Spinal cord (tissue), 10 donors: ENCODE data around the gene SORCS2. TPM values are rescaled to one million over a fixed set of nuclear protein-coding genes. Genes with fewer than 3 reads are reported as not detected.

Experiments
- DNase-seq, 6 donors: peaks; one replicate each; pipeline versions ENCODE4 v3.0.0 to v3.0.0-alpha.2; 2013 to 2015; ENCODE audit warnings: low spot score in 6 of 6, low read depth in 4 of 6
- H3K27ac ChIP-seq: one replicate; pipeline ENCODE4 v1.5.1; 2013; ENCODE audit warnings: low read depth, low read length, control low read depth
- H3K27me3 ChIP-seq: one replicate; pipeline ENCODE4 v1.6.1; 2013; ENCODE audit warnings: low read length; ENCODE audit not compliant: control insufficient read depth, insufficient read depth
- H3K36me3 ChIP-seq: one replicate; pipeline ENCODE4 v1.6.1; 2013; ENCODE audit warnings: low read length; ENCODE audit not compliant: control insufficient read depth, insufficient read depth
- H3K4me1 ChIP-seq: one replicate; pipeline ENCODE4 v1.6.1; 2013; ENCODE audit warnings: low read length; ENCODE audit not compliant: control insufficient read depth, insufficient read depth
- H3K4me3 ChIP-seq: one replicate; pipeline ENCODE4 v1.5.1; 2013; ENCODE audit warnings: low read depth, low read length, control low read depth
- H3K9me3 ChIP-seq: one replicate; pipeline ENCODE4 v1.6.1; 2013; ENCODE audit warnings: low read length; ENCODE audit not compliant: control insufficient read depth, insufficient read depth
- WGBS: methylation state at CpG from one replicate; pipeline ENCODE4 v1.1.5; 2013; ENCODE audit warnings: missing lambda C conversion rate; ENCODE audit not compliant: insufficient coverage; 5-methylcytosine and 5-hydroxymethylcytosine counted together
- polyA plus RNA-seq, 2 donors: library from polyadenylated mRNA; unstranded; fragments of 120-200 nt; gene quantifications; one replicate each; pipeline ENCODE4 v1.2.1, GENCODE V29; 2013; ENCODE audit not compliant: insufficient read length in 2 of 2
- total RNA-seq, 2 donors: library from RNA; depleted of rRNA in 1 of 2; stranded (reverse); fragments of 120-200 nt in 1 of 2; fragments of >200 nt in 1 of 2; gene quantifications; one replicate each; pipeline versions ENCODE4 v1.2.3 to v1.2.4, GENCODE V29; 2013 to 2014
- donor health status: healthy.

Gene SORCS2
- total and polyA plus RNA-seq, 4 donors: 7.3 to 24.8 (median 16.5) TPM

- Histone ChIP-seq H3K4me1 (peaks cover 27% of the 10 kb centered on the region), H3K36me3 (no peaks in the 10 kb centered on the region), H3K9me3 (no peaks in the 10 kb centered on the region), H3K27ac (no peak overlapping the region), H3K4me3 (no peak overlapping the region), H3K27me3 (no peaks in the 10 kb centered on the region)
- 85% methylated on average over 16 of the region's 24 CpGs for WGBS
- no peak for DNase-seq
Measured at GRCh38 chr4:7421356-7422150, 229.2 kb downstream of the SORCS2 start.

- Histone ChIP-seq H3K27ac (no peak overlapping the region), H3K36me3 (no peaks in the 10 kb centered on the region), H3K27me3 (no peaks in the 10 kb centered on the region), H3K4me1 (peaks cover 35% of the 10 kb centered on the region), H3K4me3 (no peak overlapping the region), H3K9me3 (no peaks in the 10 kb centered on the region)
- WGBS: 88% methylated on average over 18 of the region's 19 CpGs
- DNase-seq: no peak
Measured at GRCh38 chr4:7422151-7422897, 230.0 kb downstream of the SORCS2 start.

- Histone ChIP-seq H3K4me3 (no peak overlapping the region), H3K4me1 (peaks cover 39% of the 10 kb centered on the region), H3K9me3 (no peaks in the 10 kb centered on the region), H3K36me3 (no peaks in the 10 kb centered on the region), H3K27ac (no peak overlapping the region), H3K27me3 (no peaks in the 10 kb centered on the region)
- DNase-seq: no peak
- 95% methylated on average over 5 of the region's 9 CpGs for WGBS
Measured at GRCh38 chr4:7422898-7423180, 230.5 kb downstream of the SORCS2 start.

GRCh38 chr4:7423391-7423790, 231.1 kb downstream of the SORCS2 start:
- no peak for DNase-seq
- H3K4me1 ChIP-seq: peaks cover 41% of the 10 kb centered on the region
- H3K4me3 ChIP-seq: no peak overlapping the region
- H3K36me3 ChIP-seq: no peaks in the 10 kb centered on the region
- no peak overlapping the region for H3K27ac ChIP-seq
- no peaks in the 10 kb centered on the region for H3K9me3 ChIP-seq
- 64% methylated on average over 5 of the region's 5 CpGs for WGBS
- no peaks in the 10 kb centered on the region for H3K27me3 ChIP-seq

GRCh38 chr4:7423801-7424552, 231.6 kb downstream of the SORCS2 start:
- H3K27me3 ChIP-seq: no peaks in the 10 kb centered on the region
- no peaks in the 10 kb centered on the region for H3K36me3 ChIP-seq
- no peaks in the 10 kb centered on the region for H3K9me3 ChIP-seq
- no peak overlapping the region for H3K27ac ChIP-seq
- H3K4me1 ChIP-seq: peaks cover 41% of the 10 kb centered on the region
- 51% methylated on average over 14 of the region's 17 CpGs for WGBS
- peak in 3 of 6 donors; percentile 42 to 66 (median 48) for DNase-seq
- no peak overlapping the region for H3K4me3 ChIP-seq

- H3K27me3 ChIP-seq: no peaks in the 10 kb centered on the region
- WGBS: 86% methylated on average over 13 of the region's 18 CpGs
Measured at GRCh38 chr4:7424553-7425111, 232.3 kb downstream of the SORCS2 start.

GRCh38 chr4:7425124-7425523, 232.8 kb downstream of the SORCS2 start:
- Histone ChIP-seq H3K27me3 (no peaks in the 10 kb centered on the region), H3K27ac (no peak overlapping the region), H3K9me3 (no peaks in the 10 kb centered on the region), H3K4me1 (peaks cover 50% of the 10 kb centered on the region), H3K4me3 (no peak overlapping the region), H3K36me3 (no peaks in the 10 kb centered on the region)
- WGBS: 93% methylated on average over 12 of the region's 13 CpGs
- DNase-seq: no peak

More at GRCh38 chr4:7424553-7425111, 232.3 kb downstream of the SORCS2 start:
- no peak for DNase-seq
- H3K9me3 ChIP-seq: no peaks in the 10 kb centered on the region
- peaks cover 46% of the 10 kb centered on the region for H3K4me1 ChIP-seq
- no peak overlapping the region for H3K27ac ChIP-seq
- H3K36me3 ChIP-seq: no peaks in the 10 kb centered on the region
- no peak overlapping the region for H3K4me3 ChIP-seq

- H3K27ac ChIP-seq: no peak overlapping the region
- H3K4me1 ChIP-seq: peaks cover 46% of the 10 kb centered on the region
- whole genome bisulfite sequencing: 88% methylated on average over 25 of the region's 28 CpGs
- H3K9me3 ChIP-seq: no peaks in the 10 kb centered on the region
- no peaks in the 10 kb centered on the region for H3K27me3 ChIP-seq
- no peak overlapping the region for H3K4me3 ChIP-seq
- peaks cover under 1% of the 10 kb centered on the region for H3K36me3 ChIP-seq
- no peak for DNase-seq
Measured at GRCh38 chr4:7425591-7426468, 233.5 kb downstream of the SORCS2 start.
